Mammary epithelial cell (primary cell): ENCODE data around the gene LY86.

ENCODE experiments used
- CTCF ChIP-seq, 2 donors: IDR thresholded peaks in 1 of 2; conservative IDR thresholded peaks in 1 of 2; 2 replicates each; pipeline ENCODE4 v1.5.1; 2011 to 2012; ENCODE audit warnings: inconsistent platforms in 2 of 2, low read length in 2 of 2, mild to moderate bottlenecking in 2 of 2, control low read depth in 1 of 2, low read depth in 1 of 2; ENCODE audit not compliant: insufficient read depth in 1 of 2; ENCODE audit errors: extremely low read depth in 1 of 2
- EZH2 ChIP-seq: IDR thresholded peaks from 2 replicates; pipeline ENCODE4 v1.6.1; 2012; ENCODE audit warnings: low read length, inconsistent platforms, borderline replicate concordance

- no peak for TF ChIP-seq CTCF (conservative IDR thresholded peaks at IDR 0.05 in 1 of 2, IDR thresholded peaks at IDR 0.05 in 1 of 2; ENCODE audit: extremely low read depth in 1 of 2, insufficient read depth in 1 of 2, low read depth in 1 of 2, low read length in 2 of 2)
- no peak for TF ChIP-seq EZH2
Measured at GRCh38 chr6:6649824-6650349, 61.4 kb downstream of the LY86 start.
